ENCODE results near the gene FANCC. TPM values are rescaled to one million over a fixed set of nuclear protein-coding genes. Genes with fewer than 3 reads are reported as not detected.

Gene FANCC
- total RNA-seq, 6 experiments from 2014 or later = 4.7 to 7.1 (median 5.7) TPM

DNA sequence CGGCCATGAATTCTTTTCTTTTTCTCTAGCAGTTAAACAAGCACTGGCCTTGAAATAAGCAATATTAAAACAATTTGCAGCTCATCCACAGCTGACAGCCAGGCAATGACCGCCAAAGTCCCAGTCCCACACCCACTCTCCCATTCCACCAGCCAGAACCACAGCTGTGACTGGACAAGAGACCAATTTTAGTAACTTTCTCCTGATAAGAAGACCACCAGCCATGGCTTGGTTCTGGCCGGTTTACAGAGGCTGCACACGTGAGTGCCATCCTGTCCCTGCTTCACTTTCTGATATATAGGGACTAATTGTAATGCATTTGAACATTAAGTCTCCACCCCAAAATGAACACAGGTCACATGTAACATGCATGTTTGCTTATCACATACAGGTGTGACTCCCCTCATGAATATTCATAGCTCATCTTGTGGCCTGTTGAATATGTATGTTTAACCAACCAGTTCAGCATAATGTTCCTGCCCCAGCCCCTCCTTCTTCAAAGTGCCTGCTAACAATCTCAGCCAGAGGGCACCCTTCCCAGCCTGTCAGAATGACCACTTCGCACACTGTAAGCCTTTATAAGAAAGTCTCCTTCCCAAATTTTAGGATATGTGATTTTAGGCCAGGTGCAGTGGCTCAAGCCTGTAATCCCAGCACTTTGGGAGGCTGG is 23.9 kb upstream of the FANCC start:
- Mint-ChIP-seq H3K27me3 (ENCODE audit: insufficient read depth) (peaks cover 9% of the 10 kb centered on the region), H3K27ac (no peak overlapping the region)
- no peak for DNase-seq

DNA sequence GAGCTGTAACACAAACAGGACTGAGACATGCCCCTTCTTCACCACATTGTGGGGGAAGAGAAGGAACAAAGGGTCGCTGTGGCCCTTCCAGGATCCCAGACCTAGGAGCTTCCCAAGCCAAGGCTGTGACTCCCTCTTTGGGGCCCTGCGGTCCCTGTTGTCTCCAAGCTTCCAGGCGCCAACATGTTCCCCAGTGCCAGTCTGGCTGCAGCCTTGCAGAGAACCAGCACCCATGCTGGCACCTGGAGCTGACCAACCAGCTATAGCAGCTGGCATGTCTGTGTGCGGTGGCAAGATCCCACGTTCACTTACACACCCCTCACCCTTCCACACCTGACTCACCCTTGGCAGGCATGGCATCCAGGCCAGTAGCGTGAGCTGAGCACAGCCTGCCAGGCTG is 20.7 kb upstream of the FANCC start:
- Mint-ChIP-seq H3K4me1 (ENCODE audit: low read depth) (0 out of 2 replicates have a peak, but pooled peaks cover 6% of the 10 kb centered on the region), H3K9me3 (no peaks in the 10 kb centered on the region; the same call in 1 of the 2 replicates), H3K27me3 (ENCODE audit: insufficient read depth) (peaks cover 7% of the 10 kb centered on the region), H3K4me3 (no peak overlapping the region), H3K27ac (no peak overlapping the region), H3K36me3 (ENCODE audit: low read depth) (no peaks in the 10 kb centered on the region)
- no peak for DNase-seq
- TF ChIP-seq, protein P1, sequence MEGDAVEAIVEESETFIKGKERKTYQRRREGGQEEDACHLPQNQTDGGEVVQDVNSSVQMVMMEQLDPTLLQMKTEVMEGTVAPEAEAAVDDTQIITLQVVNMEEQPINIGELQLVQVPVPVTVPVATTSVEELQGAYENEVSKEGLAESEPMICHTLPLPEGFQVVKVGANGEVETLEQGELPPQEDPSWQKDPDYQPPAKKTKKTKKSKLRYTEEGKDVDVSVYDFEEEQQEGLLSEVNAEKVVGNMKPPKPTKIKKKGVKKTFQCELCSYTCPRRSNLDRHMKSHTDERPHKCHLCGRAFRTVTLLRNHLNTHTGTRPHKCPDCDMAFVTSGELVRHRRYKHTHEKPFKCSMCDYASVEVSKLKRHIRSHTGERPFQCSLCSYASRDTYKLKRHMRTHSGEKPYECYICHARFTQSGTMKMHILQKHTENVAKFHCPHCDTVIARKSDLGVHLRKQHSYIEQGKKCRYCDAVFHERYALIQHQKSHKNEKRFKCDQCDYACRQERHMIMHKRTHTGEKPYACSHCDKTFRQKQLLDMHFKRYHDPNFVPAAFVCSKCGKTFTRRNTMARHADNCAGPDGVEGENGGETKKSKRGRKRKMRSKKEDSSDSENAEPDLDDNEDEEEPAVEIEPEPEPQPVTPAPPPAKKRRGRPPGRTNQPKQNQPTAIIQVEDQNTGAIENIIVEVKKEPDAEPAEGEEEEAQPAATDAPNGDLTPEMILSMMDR (IDR thresholded peaks at IDR 0.05) = no peak

More for the DNA sequence above, 23.9 kb upstream of the FANCC start:
- no peak overlapping the region for H3K4me3 Mint-ChIP-seq
- no peaks in the 10 kb centered on the region for H3K9me3 Mint-ChIP-seq
- no peaks in the 10 kb centered on the region for H3K4me1 Mint-ChIP-seq (ENCODE audit: low read depth)
- TF ChIP-seq, protein P1 (IDR thresholded peaks at IDR 0.05) = peak; percentile 48; the same call in 1 of the 2 replicates
- no peaks in the 10 kb centered on the region for H3K36me3 Mint-ChIP-seq (ENCODE audit: low read depth)

DNA sequence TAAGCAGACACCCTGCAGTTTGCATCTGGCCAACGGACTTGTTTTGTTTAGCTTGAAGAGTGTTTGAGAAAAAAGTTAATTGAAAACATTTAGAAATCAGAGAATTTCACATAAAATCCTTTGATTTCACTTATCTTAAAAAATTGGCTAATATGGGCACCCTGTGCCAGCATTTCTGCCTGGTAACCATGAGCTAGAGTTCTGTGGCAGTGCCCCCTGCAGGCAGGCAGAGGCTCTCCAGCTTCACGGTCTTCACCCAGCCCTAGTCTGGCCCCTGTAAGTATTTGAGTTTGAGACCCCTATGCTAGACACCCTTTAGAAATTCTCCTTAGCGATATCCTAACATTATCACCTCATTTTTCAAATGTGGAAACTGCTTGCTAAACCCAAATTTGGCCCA is 18.8 kb upstream of the FANCC start:
- Mint-ChIP-seq H3K36me3 (ENCODE audit: low read depth) (no peaks in the 10 kb centered on the region), H3K27ac (no peak overlapping the region), H3K4me1 (ENCODE audit: low read depth) (0 out of 2 replicates have a peak, but pooled peaks cover 6% of the 10 kb centered on the region), H3K9me3 (no peaks in the 10 kb centered on the region; the same call in 1 of the 2 replicates), H3K4me3 (no peak overlapping the region), H3K27me3 (ENCODE audit: insufficient read depth) (peaks cover 15% of the 10 kb centered on the region)
- TF ChIP-seq, protein P1 (IDR thresholded peaks at IDR 0.05) = peak; percentile 74
- DNase-seq = no peak

DNA sequence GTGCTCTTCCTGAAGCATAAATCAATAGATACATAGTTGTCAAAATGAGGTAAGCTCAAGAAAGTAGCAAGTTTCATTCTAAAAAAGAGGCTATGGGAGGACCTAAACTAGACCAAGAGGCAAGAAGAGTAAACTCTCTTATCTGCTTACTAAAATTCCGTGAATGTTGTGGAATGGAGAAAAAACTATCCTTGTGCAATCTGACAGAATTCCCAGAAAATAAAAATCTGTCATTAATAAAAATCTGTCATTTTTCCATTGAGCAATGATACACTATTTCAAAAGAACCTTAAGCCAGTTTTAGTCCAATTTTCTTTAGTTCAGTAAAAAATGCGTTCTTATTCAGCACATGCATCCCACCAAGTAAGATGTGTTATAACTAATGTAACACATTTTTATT is 15.9 kb upstream of the FANCC start:
- H3K4me3 Mint-ChIP-seq = no peak overlapping the region
- H3K9me3 Mint-ChIP-seq = peaks cover 5% of the 10 kb centered on the region
- DNase-seq = no peak
- TF ChIP-seq, protein P1 (IDR thresholded peaks at IDR 0.05) = no peak
- H3K27ac Mint-ChIP-seq = no peak overlapping the region
- H3K36me3 Mint-ChIP-seq (ENCODE audit: low read depth) = no peaks in the 10 kb centered on the region
- 0 out of 2 replicates have a peak, but pooled peaks cover 6% of the 10 kb centered on the region for H3K4me1 Mint-ChIP-seq (ENCODE audit: low read depth)
- peaks cover 18% of the 10 kb centered on the region for H3K27me3 Mint-ChIP-seq (ENCODE audit: insufficient read depth)

DNA sequence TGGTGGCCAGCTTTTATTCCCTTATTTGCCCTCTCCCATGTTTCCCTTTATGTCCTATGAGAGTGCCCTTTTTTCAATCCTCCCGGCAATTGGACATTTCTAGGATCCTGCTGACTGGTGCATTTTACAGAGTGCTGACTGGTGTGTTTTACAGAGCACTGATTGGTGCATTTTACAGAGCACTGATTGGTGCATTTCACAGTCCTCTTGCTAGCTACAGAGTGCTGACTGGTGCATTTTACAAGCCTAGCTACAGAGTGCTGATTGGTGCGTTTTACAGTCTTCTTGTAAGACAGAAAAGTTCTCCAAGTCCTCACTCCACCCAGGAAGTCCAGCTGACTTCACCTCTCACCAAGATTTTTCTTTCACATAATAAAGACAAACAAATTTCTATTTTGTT is 15.4 kb upstream of the FANCC start:
- peaks cover 13% of the 10 kb centered on the region for H3K27me3 Mint-ChIP-seq (ENCODE audit: insufficient read depth)
- H3K4me1 Mint-ChIP-seq (ENCODE audit: low read depth) = 0 out of 2 replicates have a peak, but pooled peaks cover 6% of the 10 kb centered on the region
- peaks cover 5% of the 10 kb centered on the region for H3K9me3 Mint-ChIP-seq
- no peaks in the 10 kb centered on the region for H3K36me3 Mint-ChIP-seq (ENCODE audit: low read depth)
- H3K27ac Mint-ChIP-seq = no peak overlapping the region
- TF ChIP-seq, protein P1 (IDR thresholded peaks at IDR 0.05) = no peak
- DNase-seq = no peak
- H3K4me3 Mint-ChIP-seq = no peak overlapping the region

Measured in HFFc6 (cell line).